Heart left ventricle (tissue), 13 donors: ENCODE results near the gene CPNE5.

ENCODE experiments used
- CTCF ChIP-seq, 12 donors: fragments of 200-600 bp; sonication (generic) in 4 of 12; IDR thresholded peaks; one replicate each; pipeline versions ENCODE4 v1.5.0 to v1.8.0; 2018 to 2022; ENCODE audit warnings: antibody characterized with exemption in 12 of 12, mild to moderate bottlenecking in 5 of 12
- POLR2A ChIP-seq, 2 donors: fragments of 450-650 bp; IDR thresholded peaks; one replicate each; pipeline ENCODE4 v1.6.1; 2017; ENCODE audit warnings: antibody characterized with exemption in 2 of 2, mild to moderate bottlenecking in 2 of 2, moderate library complexity in 2 of 2
- donor health status: ischemic (EF 13 %, LVEDD 7.1; RV severe dilation, severe dysfunction).
- donor health status: DM: no; HTN: yes; CAD: no.
- donor health status: DM: no; HTN: no; CAD: no.
- donor health status: ischemic (EF 25% LVEDD 6.9; RV normal size, moderate dysfunction).
- donor health status: ischemic (EF 25% LVEDD 5.7; RV mildly dilated, moderate dysfunction).
- donor health status: ischemic (EF 35%, LVEDD 5.7; RV mildly dilated, moderate dysfunction).
- donor health status: nonischemic (EF 11% LVEDD 7.7; RV severe dilation, severe dysfunction).
- donor health status: DM: yes; HTN: yes; CAD: no.
- donor health status: PGD.
- donor health status: ischemic (EF 29% LVEDD 5.4; RV normal size, mild dysfunction).
- donor health status: nonischemic (EF 23%, LVEDD 6.1; RV moderate dilation, normal function).

GRCh38 chr6:36700831-36701230 lies 138.4 kb downstream of the CPNE5 start:
- TF ChIP-seq POLR2A (IDR thresholded peaks at IDR 0.05) (no peak), CTCF (IDR thresholded peaks at IDR 0.05) (no peak)
